ENCODE data around the gene CEND1. TPM values are rescaled to one million over a fixed set of nuclear protein-coding genes. Genes with fewer than 3 reads are reported as not detected.

CEND1 gene
- total and polyA plus RNA-seq, 4 donors: 13.0 to 176 (median 92.5) TPM

- H3K4me3 ChIP-seq (ENCODE audit: low read depth, low read length): no peak overlapping the region
- no peaks in the 10 kb centered on the region for H3K9me3 ChIP-seq (ENCODE audit: control insufficient read depth, insufficient read depth, low read length)
- H3K4me1 ChIP-seq (ENCODE audit: control insufficient read depth, insufficient read depth, low read length): peaks cover 57% of the 10 kb centered on the region
- WGBS (ENCODE audit: insufficient coverage): 87% methylated on average over 8 of the region's 15 CpGs
- no peaks in the 10 kb centered on the region for H3K27me3 ChIP-seq (ENCODE audit: control insufficient read depth, insufficient read depth, low read length)
- peaks cover 93% of the 10 kb centered on the region for H3K36me3 ChIP-seq (ENCODE audit: control insufficient read depth, insufficient read depth, low read length)
- H3K27ac ChIP-seq (ENCODE audit: low read depth, low read length): peak overlapping the region; percentile 88
- peak in 1 of 6 donors; percentile 9 for DNase-seq (ENCODE audit: low read depth in 4 of 6, low spot score in 6 of 6)
Measured at GRCh38 chr11:771617-772204, 18.2 kb downstream of the CEND1 start.

- DNase-seq (ENCODE audit: low read depth in 4 of 6, low spot score in 6 of 6): no peak
- Histone ChIP-seq H3K4me1 (ENCODE audit: control insufficient read depth, insufficient read depth, low read length) (peaks cover 49% of the 10 kb centered on the region), H3K9me3 (ENCODE audit: control insufficient read depth, insufficient read depth, low read length) (no peaks in the 10 kb centered on the region), H3K36me3 (ENCODE audit: control insufficient read depth, insufficient read depth, low read length) (peaks cover 94% of the 10 kb centered on the region), H3K27ac (ENCODE audit: low read depth, low read length) (peak overlapping the region; percentile 88), H3K27me3 (ENCODE audit: control insufficient read depth, insufficient read depth, low read length) (no peaks in the 10 kb centered on the region), H3K4me3 (ENCODE audit: low read depth, low read length) (no peak overlapping the region)
- 94% methylated on average over 31 of the region's 32 CpGs for WGBS (ENCODE audit: insufficient coverage)
Measured at GRCh38 chr11:770642-771616, 19.0 kb downstream of the CEND1 start.

GRCh38 chr11:769887-770641 is 19.8 kb downstream of the CEND1 start:
- H3K36me3 ChIP-seq (ENCODE audit: control insufficient read depth, insufficient read depth, low read length): peaks cover 95% of the 10 kb centered on the region
- peaks cover 44% of the 10 kb centered on the region for H3K4me1 ChIP-seq (ENCODE audit: control insufficient read depth, insufficient read depth, low read length)
- H3K4me3 ChIP-seq (ENCODE audit: low read depth, low read length): no peak overlapping the region
- DNase-seq (ENCODE audit: low read depth in 4 of 6, low spot score in 6 of 6): no peak
- H3K9me3 ChIP-seq (ENCODE audit: control insufficient read depth, insufficient read depth, low read length): no peaks in the 10 kb centered on the region
- H3K27me3 ChIP-seq (ENCODE audit: control insufficient read depth, insufficient read depth, low read length): no peaks in the 10 kb centered on the region
- H3K27ac ChIP-seq (ENCODE audit: low read depth, low read length): no peak overlapping the region
- WGBS (ENCODE audit: insufficient coverage): 91% methylated on average over 22 of the region's 23 CpGs

- Histone ChIP-seq H3K9me3 (ENCODE audit: control insufficient read depth, insufficient read depth, low read length) (no peaks in the 10 kb centered on the region), H3K36me3 (ENCODE audit: control insufficient read depth, insufficient read depth, low read length) (peaks cover 94% of the 10 kb centered on the region), H3K4me3 (ENCODE audit: low read depth, low read length) (no peak overlapping the region), H3K4me1 (ENCODE audit: control insufficient read depth, insufficient read depth, low read length) (peaks cover 21% of the 10 kb centered on the region), H3K27me3 (ENCODE audit: control insufficient read depth, insufficient read depth, low read length) (no peaks in the 10 kb centered on the region), H3K27ac (ENCODE audit: low read depth, low read length) (no peak overlapping the region)
- 91% methylated on average over 10 of the region's 11 CpGs for WGBS (ENCODE audit: insufficient coverage)
- no peak for DNase-seq (ENCODE audit: low read depth in 4 of 6, low spot score in 6 of 6)
Measured at GRCh38 chr11:767238-767637, 22.7 kb downstream of the CEND1 start.

GRCh38 chr11:766936-767210 is 23.0 kb downstream of the CEND1 start:
- Histone ChIP-seq H3K27me3 (ENCODE audit: control insufficient read depth, insufficient read depth, low read length) (no peaks in the 10 kb centered on the region), H3K4me1 (ENCODE audit: control insufficient read depth, insufficient read depth, low read length) (peaks cover 17% of the 10 kb centered on the region), H3K9me3 (ENCODE audit: control insufficient read depth, insufficient read depth, low read length) (no peaks in the 10 kb centered on the region), H3K4me3 (ENCODE audit: low read depth, low read length) (no peak overlapping the region), H3K27ac (ENCODE audit: low read depth, low read length) (no peak overlapping the region), H3K36me3 (ENCODE audit: control insufficient read depth, insufficient read depth, low read length) (peaks cover 94% of the 10 kb centered on the region)
- no peak for DNase-seq (ENCODE audit: low read depth in 4 of 6, low spot score in 6 of 6)
- 93% methylated on average over 2 of the region's 2 CpGs for WGBS (ENCODE audit: insufficient coverage)

- Histone ChIP-seq H3K4me3 (ENCODE audit: low read depth, low read length) (no peak overlapping the region), H3K27me3 (ENCODE audit: control insufficient read depth, insufficient read depth, low read length) (no peaks in the 10 kb centered on the region), H3K36me3 (ENCODE audit: control insufficient read depth, insufficient read depth, low read length) (peaks cover 93% of the 10 kb centered on the region), H3K27ac (ENCODE audit: low read depth, low read length) (no peak overlapping the region), H3K9me3 (ENCODE audit: control insufficient read depth, insufficient read depth, low read length) (no peaks in the 10 kb centered on the region), H3K4me1 (ENCODE audit: control insufficient read depth, insufficient read depth, low read length) (peaks cover 12% of the 10 kb centered on the region)
- 92% methylated on average over 2 of the region's 11 CpGs for WGBS (ENCODE audit: insufficient coverage)
- no peak for DNase-seq (ENCODE audit: low read depth in 4 of 6, low spot score in 6 of 6)
Measured at GRCh38 chr11:766106-766935, 23.6 kb downstream of the CEND1 start.

- peaks cover 93% of the 10 kb centered on the region for H3K36me3 ChIP-seq (ENCODE audit: control insufficient read depth, insufficient read depth, low read length)
- H3K27me3 ChIP-seq (ENCODE audit: control insufficient read depth, insufficient read depth, low read length): no peaks in the 10 kb centered on the region
- no peak overlapping the region for H3K27ac ChIP-seq (ENCODE audit: low read depth, low read length)
- no peaks in the 10 kb centered on the region for H3K9me3 ChIP-seq (ENCODE audit: control insufficient read depth, insufficient read depth, low read length)
- H3K4me1 ChIP-seq (ENCODE audit: control insufficient read depth, insufficient read depth, low read length): peaks cover 7% of the 10 kb centered on the region
- WGBS (ENCODE audit: insufficient coverage): 100% methylated on average over 4 of the region's 8 CpGs
- DNase-seq (ENCODE audit: low read depth in 4 of 6, low spot score in 6 of 6): no peak
- no peak overlapping the region for H3K4me3 ChIP-seq (ENCODE audit: low read depth, low read length)
Measured at GRCh38 chr11:765802-766091, 24.1 kb downstream of the CEND1 start.

GRCh38 chr11:765025-765801 is 24.7 kb downstream of the CEND1 start:
- peak in 2 of 6 donors; percentile 54 to 56 for DNase-seq (ENCODE audit: low read depth in 4 of 6, low spot score in 6 of 6)
- H3K27me3 ChIP-seq (ENCODE audit: control insufficient read depth, insufficient read depth, low read length): no peaks in the 10 kb centered on the region
- H3K4me1 ChIP-seq (ENCODE audit: control insufficient read depth, insufficient read depth, low read length): peaks cover 7% of the 10 kb centered on the region
- H3K27ac ChIP-seq (ENCODE audit: low read depth, low read length): no peak overlapping the region
- peaks cover 93% of the 10 kb centered on the region for H3K36me3 ChIP-seq (ENCODE audit: control insufficient read depth, insufficient read depth, low read length)
- no peak overlapping the region for H3K4me3 ChIP-seq (ENCODE audit: low read depth, low read length)
- 66% methylated on average over 7 of the region's 19 CpGs for WGBS (ENCODE audit: insufficient coverage)
- H3K9me3 ChIP-seq (ENCODE audit: control insufficient read depth, insufficient read depth, low read length): no peaks in the 10 kb centered on the region

Measured in spinal cord (tissue), 10 donors.